RWPE2 (cell line): ENCODE results near the gene KCTD5.
"Not testable (repeated sequence)": the region's sequence is repeated elsewhere in the genome, so short reads cannot be mapped to it uniquely, and the experiment has no call there.

ENCODE experiments used
- ATAC-seq: fragments of 200-7000 bp; cut with Tn5 transposase; 3 replicates; pipeline ENCODE4 v1.9.1; 2021; ENCODE audit warnings: low read depth
- DNase-seq: peaks from one replicate; pipeline ENCODE4 v3.0.0-alpha.2; 2020; ENCODE audit warnings: low spot score
- H3K27ac ChIP-seq: fragments of 450-650 bp; 2 replicates; pipeline ENCODE4 v1.5.1; 2017; ENCODE audit warnings: mild to moderate bottlenecking; ENCODE audit not compliant: poor library complexity, severe bottlenecking
- H3K27me3 ChIP-seq: fragments of 250-450 bp; sonication (Bioruptor Pico); 2 replicates; pipeline ENCODE4 v1.5.1; 2021; ENCODE audit warnings: mild to moderate bottlenecking, moderate library complexity; ENCODE audit not compliant: insufficient read depth, poor library complexity, severe bottlenecking
- H3K36me3 ChIP-seq: fragments of 250-450 bp; sonication (Bioruptor Pico); 2 replicates; pipeline ENCODE4 v1.5.1; 2020; ENCODE audit warnings: low read depth, mild to moderate bottlenecking, moderate library complexity
- H3K4me1 ChIP-seq: fragments of 250-450 bp; sonication (Bioruptor Pico); 2 replicates; pipeline ENCODE4 v1.5.1; 2021; ENCODE audit warnings: mild to moderate bottlenecking, moderate library complexity; ENCODE audit not compliant: insufficient read depth, poor library complexity, severe bottlenecking
- H3K4me3 ChIP-seq: fragments of 250-450 bp; sonication (Bioruptor Pico); 2 replicates; pipeline ENCODE4 v1.5.1; 2021; ENCODE audit warnings: mild to moderate bottlenecking, moderate library complexity; ENCODE audit not compliant: severe bottlenecking
- H3K9me3 ChIP-seq: fragments of 250-450 bp; sonication (Bioruptor Pico); 2 replicates; pipeline ENCODE4 v1.5.1; 2021; ENCODE audit warnings: mild to moderate bottlenecking, moderate library complexity; ENCODE audit not compliant: severe bottlenecking
- TF ChIP-seq, protein P1 (sequence below): fragments of 450-650 bp; IDR thresholded peaks from one replicate; pipeline ENCODE4 v1.5.1; 2017; ENCODE audit warnings: mild to moderate bottlenecking, moderate library complexity; ENCODE audit not compliant: poor library complexity, severe bottlenecking

Gene KCTD5

DNA sequence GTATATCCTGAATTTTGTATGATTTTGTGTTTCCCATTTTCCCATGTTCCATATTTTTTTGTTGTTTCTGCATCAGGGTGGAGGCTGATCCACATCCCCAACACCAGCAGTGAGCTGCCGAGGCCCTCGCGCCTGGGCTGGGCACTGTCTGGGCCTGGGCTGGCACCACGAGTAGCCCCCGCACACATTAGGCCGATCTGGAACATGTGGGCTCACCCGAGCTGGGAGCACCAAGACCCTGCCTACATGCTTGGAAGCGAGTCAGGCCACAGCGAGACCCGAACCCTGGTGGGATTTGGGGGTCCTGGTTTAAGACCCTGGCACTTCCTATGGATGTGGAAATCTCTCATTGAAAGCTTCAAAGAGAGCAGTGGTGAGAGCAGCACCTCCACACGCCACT, 8.5 kb downstream of the KCTD5 start:
- Histone ChIP-seq H3K27me3 (no peaks in the 10 kb centered on the region), H3K4me1 (no peaks in the 10 kb centered on the region), H3K36me3 (peaks cover 13% of the 10 kb centered on the region; the same call in 1 of the 2 replicates), H3K27ac (no peak overlapping the region), H3K9me3 (no peaks in the 10 kb centered on the region), H3K4me3 (no peak overlapping the region)
- ATAC-seq = no peak
- no peak for DNase-seq
- TF ChIP-seq, protein P1, sequence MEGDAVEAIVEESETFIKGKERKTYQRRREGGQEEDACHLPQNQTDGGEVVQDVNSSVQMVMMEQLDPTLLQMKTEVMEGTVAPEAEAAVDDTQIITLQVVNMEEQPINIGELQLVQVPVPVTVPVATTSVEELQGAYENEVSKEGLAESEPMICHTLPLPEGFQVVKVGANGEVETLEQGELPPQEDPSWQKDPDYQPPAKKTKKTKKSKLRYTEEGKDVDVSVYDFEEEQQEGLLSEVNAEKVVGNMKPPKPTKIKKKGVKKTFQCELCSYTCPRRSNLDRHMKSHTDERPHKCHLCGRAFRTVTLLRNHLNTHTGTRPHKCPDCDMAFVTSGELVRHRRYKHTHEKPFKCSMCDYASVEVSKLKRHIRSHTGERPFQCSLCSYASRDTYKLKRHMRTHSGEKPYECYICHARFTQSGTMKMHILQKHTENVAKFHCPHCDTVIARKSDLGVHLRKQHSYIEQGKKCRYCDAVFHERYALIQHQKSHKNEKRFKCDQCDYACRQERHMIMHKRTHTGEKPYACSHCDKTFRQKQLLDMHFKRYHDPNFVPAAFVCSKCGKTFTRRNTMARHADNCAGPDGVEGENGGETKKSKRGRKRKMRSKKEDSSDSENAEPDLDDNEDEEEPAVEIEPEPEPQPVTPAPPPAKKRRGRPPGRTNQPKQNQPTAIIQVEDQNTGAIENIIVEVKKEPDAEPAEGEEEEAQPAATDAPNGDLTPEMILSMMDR = no peak

DNA sequence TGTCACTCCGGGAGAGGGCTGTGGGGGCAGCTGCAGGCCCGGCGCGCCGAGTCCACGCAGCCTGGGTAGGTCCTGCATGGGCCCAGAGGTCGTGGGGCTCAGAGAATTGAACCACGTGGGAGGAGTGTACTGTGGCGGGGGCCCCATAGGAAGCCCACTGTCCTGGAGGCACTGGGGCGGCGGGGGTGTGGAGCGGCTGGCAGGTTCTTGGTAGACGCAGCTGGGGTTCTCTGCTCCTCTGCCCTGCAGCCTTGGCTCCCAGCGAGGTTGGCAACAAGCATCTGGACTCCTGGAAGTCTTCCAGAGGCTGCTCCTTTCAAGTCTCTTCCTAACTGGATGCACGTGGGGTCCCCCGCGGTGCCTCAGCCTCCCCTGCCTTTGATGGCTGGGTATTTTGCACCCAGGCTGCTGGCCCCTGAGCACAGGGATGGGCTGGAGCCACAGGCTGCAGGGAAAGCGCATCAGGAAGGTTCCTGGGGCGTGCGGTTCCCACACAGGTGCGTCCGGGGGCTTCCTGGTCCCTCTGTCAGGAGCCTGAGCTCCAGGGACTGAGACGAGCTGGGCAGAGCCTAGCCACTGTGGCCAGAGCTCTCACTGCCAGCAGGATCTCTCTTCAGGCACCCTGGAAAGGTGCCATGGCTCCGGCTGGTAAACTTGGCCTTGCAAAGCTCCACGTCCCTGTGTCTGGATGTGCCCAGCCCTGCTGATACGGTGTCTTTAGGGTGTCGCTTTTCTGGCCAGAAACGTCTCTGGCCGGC, 9.3 kb downstream of the KCTD5 start:
- H3K4me3 ChIP-seq = no peak overlapping the region
- no peak overlapping the region for H3K27ac ChIP-seq
- H3K27me3 ChIP-seq = no peaks in the 10 kb centered on the region
- ATAC-seq = no peak
- H3K4me1 ChIP-seq = no peaks in the 10 kb centered on the region
- H3K36me3 ChIP-seq = peaks cover 13% of the 10 kb centered on the region; the same call in 1 of the 2 replicates
- DNase-seq = peak; percentile 58
- H3K9me3 ChIP-seq = no peaks in the 10 kb centered on the region
- TF ChIP-seq, protein P1 = no peak

DNA sequence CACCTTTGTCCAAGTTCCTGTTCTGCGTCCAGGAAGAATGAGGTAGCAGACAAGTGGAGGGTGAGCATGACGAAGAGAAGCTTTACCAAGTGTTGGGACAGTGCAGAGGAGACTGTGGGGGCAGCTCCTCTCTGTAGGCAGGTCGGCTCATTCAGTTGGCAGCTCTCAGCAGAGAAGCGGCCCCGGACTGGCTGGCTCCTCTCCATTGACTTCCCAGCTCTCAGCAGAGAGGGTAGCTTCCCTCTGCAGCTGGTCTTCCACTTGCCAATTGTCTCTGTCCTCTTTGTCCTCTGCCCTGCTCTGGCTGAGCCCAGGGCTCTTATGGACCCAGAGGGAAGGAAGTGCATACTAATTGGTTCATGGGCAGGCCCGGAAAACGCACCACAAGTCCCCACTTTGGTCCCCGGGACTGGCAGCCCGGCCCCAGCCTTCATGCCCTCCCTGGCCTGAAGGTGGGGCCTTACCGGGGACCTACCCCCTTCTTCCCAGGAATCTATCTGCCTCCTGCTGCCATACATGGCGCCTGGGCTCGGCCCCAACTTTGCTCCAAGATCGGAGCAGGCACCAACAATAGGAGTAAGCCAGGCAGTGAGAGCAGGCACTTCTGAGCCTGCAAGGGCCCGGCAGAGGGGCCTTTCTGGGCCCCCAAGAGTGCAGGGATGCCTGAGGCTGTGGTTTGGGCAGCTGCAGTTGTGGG, 10.1 kb downstream of the KCTD5 start:
- H3K9me3 ChIP-seq = no peaks in the 10 kb centered on the region
- no peaks in the 10 kb centered on the region for H3K4me1 ChIP-seq
- H3K4me3 ChIP-seq = no peak overlapping the region
- DNase-seq = peak; percentile 54
- ATAC-seq = no peak
- TF ChIP-seq, protein P1 = no peak
- no peaks in the 10 kb centered on the region for H3K27me3 ChIP-seq
- peaks cover 16% of the 10 kb centered on the region; the same call in 1 of the 2 replicates for H3K36me3 ChIP-seq
- no peak overlapping the region for H3K27ac ChIP-seq

DNA sequence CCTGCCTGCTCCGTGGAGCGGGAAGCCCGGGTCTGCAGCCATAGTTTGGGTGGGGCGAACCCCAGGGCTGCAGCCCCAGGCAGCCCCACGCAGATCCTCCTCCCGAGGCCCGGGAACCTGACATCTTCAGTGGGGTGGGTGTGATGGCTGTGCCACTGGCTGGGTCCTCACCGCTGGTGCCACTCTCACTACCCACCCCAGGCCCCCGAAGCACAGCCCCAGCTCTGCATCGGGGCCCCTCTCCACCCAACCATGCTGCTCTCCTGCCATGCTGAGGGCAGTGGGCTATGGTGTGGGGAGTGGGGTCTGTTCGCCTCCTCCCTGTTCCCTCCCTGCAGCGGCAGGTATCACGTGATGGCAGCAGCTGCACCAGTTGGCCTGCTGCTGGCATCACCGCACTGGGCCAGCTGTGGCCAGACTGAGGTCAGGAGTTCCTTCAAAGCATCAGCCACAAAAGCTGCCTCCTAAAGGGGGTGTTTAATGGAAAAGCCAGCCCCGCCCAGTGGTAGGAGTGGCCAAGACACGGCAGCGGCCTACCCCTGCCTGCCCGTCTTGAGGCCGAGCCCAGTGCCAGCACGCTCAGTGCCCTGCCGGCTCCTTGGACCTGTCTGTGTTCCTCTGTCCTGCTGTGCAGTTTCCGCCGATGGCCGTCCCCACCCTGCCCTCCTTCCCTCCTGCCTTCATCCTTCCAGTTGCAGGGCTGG, 10.8 kb downstream of the KCTD5 start:
- Histone ChIP-seq H3K4me1 (no peaks in the 10 kb centered on the region), H3K36me3 (peaks cover 23% of the 10 kb centered on the region; the same call in 1 of the 2 replicates), H3K27me3 (no peaks in the 10 kb centered on the region), H3K27ac (no peak overlapping the region), H3K9me3 (no peaks in the 10 kb centered on the region), H3K4me3 (no peak overlapping the region)
- TF ChIP-seq, protein P1 = no peak
- peak; percentile 47 for DNase-seq
- ATAC-seq = no peak

DNA sequence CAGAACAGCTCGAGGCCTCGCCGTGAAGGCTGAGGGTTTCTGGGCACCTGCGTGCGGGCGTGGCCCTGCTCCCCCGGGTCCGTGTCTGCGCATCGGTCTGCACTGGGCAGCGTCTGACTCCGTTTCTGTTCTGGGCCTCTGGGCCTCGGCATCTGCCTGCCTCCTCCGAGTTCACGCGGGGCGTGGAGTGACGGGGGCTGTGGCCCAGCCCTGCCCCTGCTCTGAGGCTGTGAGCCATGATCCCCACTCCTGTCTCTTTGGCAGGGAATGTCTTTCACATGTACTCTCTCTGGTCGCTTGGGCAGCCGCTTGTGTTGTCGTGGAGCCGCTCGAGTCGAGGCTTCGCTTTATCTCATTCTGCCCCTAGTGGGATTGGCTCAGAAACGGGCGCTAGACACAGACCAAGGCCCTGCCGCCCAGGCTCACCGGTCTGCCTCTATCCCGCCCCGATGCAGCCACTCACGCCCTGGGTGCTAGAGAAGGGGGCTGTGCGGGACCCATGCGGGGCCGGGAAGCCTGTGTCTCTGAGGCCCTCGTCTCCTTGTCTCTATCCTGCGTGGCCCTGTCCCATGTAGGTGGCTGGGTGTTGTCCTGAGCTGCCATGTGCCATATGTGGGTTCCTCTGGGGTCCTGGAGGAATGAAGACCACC, 14.4 kb downstream of the KCTD5 start:
- H3K4me3 ChIP-seq, ATAC-seq, H3K4me1 ChIP-seq, H3K27ac ChIP-seq, H3K27me3 ChIP-seq, H3K9me3 ChIP-seq: not testable (repeated sequence)
- peak; percentile 51 for DNase-seq
- H3K36me3 ChIP-seq = peaks cover 29% of the 10 kb centered on the region
